ENCODE results near the gene NAT16.

DNA sequence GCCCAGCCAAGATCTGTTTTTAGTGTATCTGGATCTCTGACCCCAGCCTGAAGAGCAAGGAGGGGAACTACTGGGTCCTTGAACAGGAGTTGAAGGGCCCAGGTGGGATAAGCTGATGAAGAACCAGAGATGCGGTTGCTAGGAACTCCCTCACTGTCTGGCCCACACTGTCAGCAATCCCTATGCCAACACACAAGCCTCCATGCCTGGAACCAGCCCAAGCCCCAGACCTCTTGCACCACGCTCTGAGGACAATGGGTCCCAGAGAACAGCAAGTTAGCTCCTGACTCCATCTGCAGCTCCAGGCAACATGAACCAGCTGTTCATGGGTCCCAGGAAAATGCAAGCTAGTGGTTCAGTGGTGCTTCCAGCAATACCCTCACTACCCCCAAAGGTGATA lies 2.4 kb downstream of the NAT16 start:
- TF ChIP-seq, protein P1, sequence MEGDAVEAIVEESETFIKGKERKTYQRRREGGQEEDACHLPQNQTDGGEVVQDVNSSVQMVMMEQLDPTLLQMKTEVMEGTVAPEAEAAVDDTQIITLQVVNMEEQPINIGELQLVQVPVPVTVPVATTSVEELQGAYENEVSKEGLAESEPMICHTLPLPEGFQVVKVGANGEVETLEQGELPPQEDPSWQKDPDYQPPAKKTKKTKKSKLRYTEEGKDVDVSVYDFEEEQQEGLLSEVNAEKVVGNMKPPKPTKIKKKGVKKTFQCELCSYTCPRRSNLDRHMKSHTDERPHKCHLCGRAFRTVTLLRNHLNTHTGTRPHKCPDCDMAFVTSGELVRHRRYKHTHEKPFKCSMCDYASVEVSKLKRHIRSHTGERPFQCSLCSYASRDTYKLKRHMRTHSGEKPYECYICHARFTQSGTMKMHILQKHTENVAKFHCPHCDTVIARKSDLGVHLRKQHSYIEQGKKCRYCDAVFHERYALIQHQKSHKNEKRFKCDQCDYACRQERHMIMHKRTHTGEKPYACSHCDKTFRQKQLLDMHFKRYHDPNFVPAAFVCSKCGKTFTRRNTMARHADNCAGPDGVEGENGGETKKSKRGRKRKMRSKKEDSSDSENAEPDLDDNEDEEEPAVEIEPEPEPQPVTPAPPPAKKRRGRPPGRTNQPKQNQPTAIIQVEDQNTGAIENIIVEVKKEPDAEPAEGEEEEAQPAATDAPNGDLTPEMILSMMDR (IDR thresholded peaks at IDR 0.05; ENCODE audit: insufficient read depth, low read depth, low read length) = no peak
- no peak for TF ChIP-seq EZH2 (IDR thresholded peaks at IDR 0.05; ENCODE audit: insufficient read depth, low read length)

Data from astrocyte (in vitro differentiated cells and primary cell).